Stimulated activated naive B cell treated with anti-CD40 and anti-IgM and Interleukin-4, amounts not matched to agents 10 μg/mL and 1 μg/mL and 100 μg/mL, for 72 hours (primary cell): ENCODE measurements around the gene DMRTB1.

Experiments used
- ATAC-seq, 2 donors: fragments of 150-1000 bp; cut with Tn5 transposase; replicated peaks; 2 replicates each; pipeline ENCODE4 v1.10.0; 2021; ENCODE audit warnings: moderate library complexity in 1 of 2
- DNase-seq: peaks from one replicate; pipeline ENCODE4 v3.0.0; 2021
- H3K27ac Mint-ChIP-seq: one replicate; pipeline ENCODE4 v1.8.0; 2022; ENCODE audit warnings: mild to moderate bottlenecking, mixed read lengths
- H3K27me3 Mint-ChIP-seq, 2 donors: one replicate each; pipeline ENCODE4 v1.8.0; 2022; ENCODE audit warnings: mixed read lengths in 2 of 2
- H3K36me3 Mint-ChIP-seq, 2 donors: one replicate each; pipeline ENCODE4 v1.8.0; 2022; ENCODE audit warnings: mixed read lengths in 2 of 2, mild to moderate bottlenecking in 1 of 2
- H3K4me1 Mint-ChIP-seq, 2 donors: one replicate each; pipeline ENCODE4 v1.8.0; 2022; ENCODE audit warnings: mixed read lengths in 2 of 2, mild to moderate bottlenecking in 1 of 2
- H3K4me3 Mint-ChIP-seq, 2 donors: one replicate each; pipeline ENCODE4 v1.8.0; 2022; ENCODE audit warnings: mild to moderate bottlenecking in 2 of 2, mixed read lengths in 2 of 2, moderate library complexity in 1 of 2
- H3K9me3 Mint-ChIP-seq, 2 donors: one replicate each; pipeline ENCODE4 v1.8.0; 2022; ENCODE audit warnings: mixed read lengths in 2 of 2, mild to moderate bottlenecking in 1 of 2

DMRTB1 gene

DNA sequence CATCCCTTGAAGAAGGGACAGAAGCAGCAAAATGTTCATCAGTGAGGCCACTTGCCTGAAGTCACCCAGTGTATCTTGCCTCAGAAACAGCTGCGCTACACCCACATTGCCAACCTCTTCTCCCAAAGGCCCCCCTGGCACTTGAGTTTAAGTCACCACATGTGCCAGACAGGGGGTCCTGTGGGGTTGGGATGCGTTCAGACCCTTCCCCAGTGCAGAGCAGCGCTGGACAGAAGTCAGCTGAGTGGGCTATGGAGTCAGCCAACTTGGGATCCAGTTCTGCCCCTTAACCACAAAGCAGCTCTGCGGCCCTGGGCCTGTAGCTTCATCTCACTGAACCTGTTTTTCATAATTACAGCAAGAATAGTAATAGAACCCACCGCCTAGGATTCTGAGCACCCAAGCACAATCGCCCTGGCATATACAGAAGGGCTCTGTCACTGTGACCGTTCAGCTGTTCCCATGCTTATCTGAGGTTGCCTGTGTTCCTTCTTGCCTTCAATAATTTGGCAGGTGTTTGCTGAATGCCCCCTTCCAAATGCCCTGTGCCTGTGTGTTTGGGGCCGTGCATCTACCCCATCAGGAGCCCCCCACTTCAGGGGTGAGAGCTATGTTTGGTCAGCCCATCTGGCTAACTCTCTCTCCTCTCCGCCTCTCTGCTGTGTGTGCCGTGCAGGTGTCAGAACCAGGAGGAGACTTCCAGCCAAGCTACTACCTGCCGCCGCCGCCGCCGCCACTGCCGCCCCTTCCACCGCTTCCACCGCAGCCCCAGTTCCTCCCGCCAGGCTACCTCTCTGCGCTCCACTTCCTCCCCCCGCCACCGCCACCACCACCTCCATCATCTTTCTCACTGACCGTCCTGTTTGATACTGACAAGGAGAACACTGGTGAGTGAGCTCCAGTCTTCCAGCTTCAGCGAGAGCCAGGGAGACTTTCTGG is 5.0 kb downstream of the DMRTB1 start:
- peaks cover 2 to 8% of the 10 kb centered on the region in 2 donors for H3K4me1 Mint-ChIP-seq
- ATAC-seq: no peak
- no peaks in the 10 kb centered on the region for H3K9me3 Mint-ChIP-seq
- H3K4me3 Mint-ChIP-seq: no peak overlapping the region
- H3K36me3 Mint-ChIP-seq: no peaks in the 10 kb centered on the region
- H3K27me3 Mint-ChIP-seq: peaks cover 0 to 4% of the 10 kb centered on the region in 2 donors
- H3K27ac Mint-ChIP-seq: no peak overlapping the region
- no peak for DNase-seq

- DNase-seq: no peak
- H3K36me3 Mint-ChIP-seq: no peaks in the 10 kb centered on the region
- no peak overlapping the region for H3K4me3 Mint-ChIP-seq
- ATAC-seq: no peak
- H3K4me1 Mint-ChIP-seq: peaks cover 2 to 8% of the 10 kb centered on the region in 2 donors
- H3K27me3 Mint-ChIP-seq: peaks cover 1 to 4% of the 10 kb centered on the region in 2 donors
- H3K27ac Mint-ChIP-seq: no peak overlapping the region
- no peaks in the 10 kb centered on the region for H3K9me3 Mint-ChIP-seq
Measured at GRCh38 chr1:53465023-53465957, 6.1 kb downstream of the DMRTB1 start.

DNA sequence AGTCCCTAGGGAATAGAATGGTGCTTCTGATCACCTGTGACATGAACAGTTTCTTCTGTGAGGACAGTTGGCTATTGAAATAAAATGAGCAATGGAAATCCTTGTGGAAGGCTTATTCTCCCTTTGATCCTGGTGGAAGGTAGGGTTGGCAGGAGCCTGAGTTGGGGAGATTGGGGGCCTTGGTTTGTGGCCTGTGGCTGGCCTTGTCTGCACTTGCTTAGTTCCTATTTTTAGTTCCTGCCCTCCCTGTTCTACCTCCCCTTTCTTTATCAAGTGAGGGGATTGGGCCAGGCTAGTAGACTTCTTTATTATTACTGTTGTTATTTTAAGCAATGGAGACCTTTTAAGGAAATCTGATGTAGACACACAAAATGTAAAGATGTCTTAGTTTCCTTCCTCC is 8.2 kb downstream of the DMRTB1 start:
- ATAC-seq (no peak), DNase-seq (no peak)
- Mint-ChIP-seq H3K27ac (no peak overlapping the region), H3K9me3 (no peaks in the 10 kb centered on the region), H3K27me3 (peaks cover 8% of the 10 kb centered on the region in 2 donors), H3K4me1 (peaks cover 2 to 8% of the 10 kb centered on the region in 2 donors), H3K36me3 (no peaks in the 10 kb centered on the region), H3K4me3 (no peak overlapping the region)

GRCh38 chr1:53468374-53468773 is 9.2 kb downstream of the DMRTB1 start:
- Mint-ChIP-seq H3K4me3 (no peak overlapping the region), H3K27ac (no peak overlapping the region), H3K4me1 (peaks cover 2 to 8% of the 10 kb centered on the region in 2 donors), H3K27me3 (peaks cover 5 to 8% of the 10 kb centered on the region in 2 donors), H3K9me3 (no peaks in the 10 kb centered on the region), H3K36me3 (no peaks in the 10 kb centered on the region)
- ATAC-seq (no peak), DNase-seq (no peak)

- peaks cover 5 to 8% of the 10 kb centered on the region in 2 donors for H3K27me3 Mint-ChIP-seq
- no peak overlapping the region for H3K27ac Mint-ChIP-seq
- no peaks in the 10 kb centered on the region for H3K9me3 Mint-ChIP-seq
- DNase-seq: no peak
- no peaks in the 10 kb centered on the region for H3K36me3 Mint-ChIP-seq
- H3K4me3 Mint-ChIP-seq: no peak overlapping the region
- H3K4me1 Mint-ChIP-seq: peaks cover 2 to 8% of the 10 kb centered on the region in 2 donors
- ATAC-seq: no peak
Measured at GRCh38 chr1:53469373-53469772, 10.2 kb downstream of the DMRTB1 start.

DNA sequence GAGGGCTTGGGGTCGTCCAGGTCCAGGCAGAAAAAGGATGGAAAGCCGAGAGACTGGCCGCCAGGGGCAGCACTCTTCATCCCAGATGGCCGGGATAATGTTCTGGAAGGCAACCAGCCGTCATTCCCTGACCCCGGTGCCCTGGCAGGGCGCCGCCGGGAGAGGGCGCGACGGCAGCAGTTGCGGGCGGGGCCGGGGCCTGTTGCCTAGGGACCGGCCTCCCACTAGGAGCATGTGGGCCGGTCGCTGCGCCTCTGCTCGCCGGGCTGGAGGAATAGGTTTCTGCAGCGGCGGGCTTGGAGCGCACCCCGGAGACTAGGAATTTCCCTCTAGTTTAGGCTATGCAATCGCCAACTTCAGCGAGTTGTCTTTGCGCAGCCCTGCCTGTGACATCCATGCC is 11.0 kb downstream of the DMRTB1 start:
- H3K4me3 Mint-ChIP-seq: no peak overlapping the region
- peaks cover 2 to 8% of the 10 kb centered on the region in 2 donors for H3K4me1 Mint-ChIP-seq
- ATAC-seq: no peak
- H3K9me3 Mint-ChIP-seq: no peaks in the 10 kb centered on the region
- no peak for DNase-seq
- no peaks in the 10 kb centered on the region for H3K36me3 Mint-ChIP-seq
- H3K27ac Mint-ChIP-seq: no peak overlapping the region
- H3K27me3 Mint-ChIP-seq: peaks cover 5 to 8% of the 10 kb centered on the region in 2 donors

DNA sequence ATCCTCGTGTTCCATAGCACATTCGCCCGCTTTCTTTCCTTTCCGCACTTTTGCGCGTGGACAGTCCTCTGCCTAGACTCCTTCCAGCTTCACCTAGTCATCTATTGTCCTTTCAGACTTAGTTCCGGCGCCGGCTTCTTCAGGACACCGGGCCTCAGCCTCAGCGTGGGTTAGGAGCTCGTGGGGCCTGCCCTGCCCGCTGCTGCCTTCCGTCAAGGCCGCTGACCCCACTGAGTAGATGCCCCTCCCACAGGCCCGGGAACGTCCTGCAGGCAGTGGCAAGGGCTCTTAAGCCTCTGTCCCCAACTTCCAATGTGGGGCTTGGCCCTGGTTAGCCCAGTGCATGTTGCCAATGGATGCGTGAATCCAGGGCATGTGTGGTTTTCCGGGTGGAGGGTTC is 11.4 kb downstream of the DMRTB1 start:
- no peaks in the 10 kb centered on the region for H3K36me3 Mint-ChIP-seq
- DNase-seq (no peak), ATAC-seq (no peak)
- H3K4me1 Mint-ChIP-seq: peaks cover 2 to 8% of the 10 kb centered on the region in 2 donors
- no peak overlapping the region for H3K4me3 Mint-ChIP-seq
- no peak overlapping the region for H3K27ac Mint-ChIP-seq
- peaks cover 5 to 8% of the 10 kb centered on the region in 2 donors for H3K27me3 Mint-ChIP-seq
- no peaks in the 10 kb centered on the region for H3K9me3 Mint-ChIP-seq

DNA sequence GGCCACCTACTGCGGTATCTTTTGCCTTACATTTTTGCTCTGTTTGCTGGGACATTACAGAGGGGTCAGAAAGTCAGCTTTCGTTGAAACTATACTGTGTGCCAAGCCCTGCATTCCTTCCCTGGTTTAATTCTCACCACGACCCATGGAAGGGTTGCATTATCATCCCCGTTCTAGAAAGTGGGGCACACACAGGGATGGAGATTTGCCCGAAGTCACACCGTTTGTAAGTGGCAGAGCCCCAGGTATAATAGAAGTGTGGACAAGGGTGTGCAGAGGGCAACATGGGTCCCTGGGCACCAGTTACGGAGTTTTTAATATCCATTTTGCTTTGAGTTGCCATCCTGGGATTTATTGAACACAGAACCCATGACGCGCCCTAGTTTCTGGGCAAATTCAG is 11.8 kb downstream of the DMRTB1 start:
- DNase-seq (no peak), ATAC-seq (no peak)
- Mint-ChIP-seq H3K9me3 (no peaks in the 10 kb centered on the region), H3K27me3 (peaks cover 5 to 8% of the 10 kb centered on the region in 2 donors), H3K4me3 (no peak overlapping the region), H3K4me1 (peaks cover 2 to 8% of the 10 kb centered on the region in 2 donors), H3K27ac (no peak overlapping the region), H3K36me3 (no peaks in the 10 kb centered on the region)

GRCh38 chr1:53473463-53473862 is 14.3 kb downstream of the DMRTB1 start:
- Mint-ChIP-seq H3K36me3 (no peaks in the 10 kb centered on the region), H3K4me3 (no peak overlapping the region), H3K9me3 (no peaks in the 10 kb centered on the region), H3K27ac (no peak overlapping the region), H3K27me3 (peaks cover 5 to 24% of the 10 kb centered on the region in 2 donors), H3K4me1 (no peaks in the 10 kb centered on the region)
- no peak for ATAC-seq
- no peak for DNase-seq

GRCh38 chr1:53475664-53476063 is 16.5 kb downstream of the DMRTB1 start:
- Mint-ChIP-seq H3K9me3 (no peaks in the 10 kb centered on the region), H3K27ac (no peak overlapping the region), H3K27me3 (peaks cover 5 to 19% of the 10 kb centered on the region in 2 donors), H3K4me1 (no peaks in the 10 kb centered on the region), H3K36me3 (no peaks in the 10 kb centered on the region), H3K4me3 (no peak overlapping the region)
- no peak for DNase-seq
- ATAC-seq: no peak

DNA sequence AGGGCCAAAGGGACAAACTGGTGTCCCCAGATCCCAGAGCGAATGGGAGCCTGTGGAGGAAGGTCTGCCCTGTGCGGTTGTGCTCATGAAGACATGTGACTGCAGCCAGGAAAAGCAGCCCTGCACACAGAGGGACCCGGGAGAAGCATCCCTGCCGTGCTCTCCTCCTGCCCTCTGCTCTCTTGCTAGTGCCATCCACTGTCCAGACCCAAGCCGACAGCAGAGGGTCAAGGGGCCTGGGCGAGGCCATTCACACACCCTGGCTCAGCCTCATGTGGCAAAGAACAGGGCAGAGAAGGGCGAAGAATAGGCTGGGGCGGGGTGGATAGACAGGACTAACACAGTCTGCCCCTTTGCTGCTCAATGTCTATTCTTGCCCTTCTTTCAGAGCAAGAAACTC is 17.4 kb downstream of the DMRTB1 start:
- Mint-ChIP-seq H3K4me1 (no peaks in the 10 kb centered on the region), H3K36me3 (no peaks in the 10 kb centered on the region), H3K9me3 (no peaks in the 10 kb centered on the region), H3K27me3 (peaks cover 3 to 16% of the 10 kb centered on the region in 2 donors), H3K27ac (no peak overlapping the region), H3K4me3 (no peak overlapping the region)
- no peak for ATAC-seq
- DNase-seq: no peak

GRCh38 chr1:53477651-53478501 is 18.7 kb downstream of the DMRTB1 start:
- no peak for ATAC-seq
- no peaks in the 10 kb centered on the region for H3K36me3 Mint-ChIP-seq
- no peaks in the 10 kb centered on the region for H3K4me1 Mint-ChIP-seq
- DNase-seq: no peak
- H3K27ac Mint-ChIP-seq: no peak overlapping the region
- H3K9me3 Mint-ChIP-seq: no peaks in the 10 kb centered on the region
- peaks cover 13 to 26% of the 10 kb centered on the region in 2 donors for H3K27me3 Mint-ChIP-seq
- no peak overlapping the region for H3K4me3 Mint-ChIP-seq

- no peaks in the 10 kb centered on the region for H3K36me3 Mint-ChIP-seq
- no peak overlapping the region for H3K27ac Mint-ChIP-seq
- H3K9me3 Mint-ChIP-seq: no peaks in the 10 kb centered on the region
- H3K4me1 Mint-ChIP-seq: no peaks in the 10 kb centered on the region
- ATAC-seq (no peak), DNase-seq (no peak)
- H3K27me3 Mint-ChIP-seq: peaks cover 13 to 26% of the 10 kb centered on the region in 2 donors
- H3K4me3 Mint-ChIP-seq: no peak overlapping the region
Measured at GRCh38 chr1:53478502-53478818, 19.3 kb downstream of the DMRTB1 start.

DNA sequence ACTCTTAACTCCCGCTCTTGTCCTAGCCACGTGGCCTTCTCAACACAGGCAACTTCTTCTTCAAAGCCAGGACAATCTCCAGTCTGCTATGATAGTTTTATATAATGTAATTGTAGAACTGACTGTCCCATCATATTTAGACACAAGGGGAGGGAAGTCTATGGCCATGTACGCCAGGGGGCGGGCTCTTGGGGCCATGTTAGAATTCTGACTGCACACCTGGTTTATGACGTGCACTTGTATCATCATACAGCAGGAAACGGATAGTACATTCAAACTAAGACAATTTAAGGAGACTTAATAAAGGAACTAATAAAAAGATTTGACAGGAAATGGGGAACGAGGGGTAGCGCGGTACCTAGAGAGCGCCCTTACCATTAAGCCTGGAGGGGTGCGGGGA is 21.5 kb downstream of the DMRTB1 start:
- DNase-seq (no peak), ATAC-seq (no peak)
- Mint-ChIP-seq H3K27ac (no peak overlapping the region), H3K9me3 (no peaks in the 10 kb centered on the region), H3K4me3 (no peak overlapping the region), H3K4me1 (peaks cover 0 to 7% of the 10 kb centered on the region in 2 donors), H3K36me3 (no peaks in the 10 kb centered on the region), H3K27me3 (peaks cover 23 to 44% of the 10 kb centered on the region in 2 donors)
